Islet precursor cell (in vitro differentiated cells): Measurements from ENCODE around the gene TMED8.
A peak's percentile ranks its signal among the peaks of the same experiment; 100 is the strongest.
"Not testable (repeated sequence)": the region's sequence is repeated elsewhere in the genome, so short reads cannot be mapped to it uniquely, and the experiment has no call there.

Source experiments
- DNase-seq: peaks from one replicate; pipeline ENCODE4 v3.0.0-alpha.2; 2018

TMED8 gene

GRCh38 chr14:77359626-77360025 lies 17.3 kb downstream of the TMED8 start:
- DNase-seq: no peak

- no peak for DNase-seq
Measured at GRCh38 chr14:77356899-77357298, 20.0 kb downstream of the TMED8 start.

GRCh38 chr14:77355811-77356210 lies 21.1 kb downstream of the TMED8 start:
- DNase-seq: no peak

GRCh38 chr14:77353469-77354141 lies 23.3 kb downstream of the TMED8 start:
- DNase-seq: no peak

- DNase-seq: no peak
Measured at GRCh38 chr14:77347751-77348150, 29.1 kb downstream of the TMED8 start.

- no peak for DNase-seq
Measured at GRCh38 chr14:77346495-77346894, 30.4 kb downstream of the TMED8 start.

DNA sequence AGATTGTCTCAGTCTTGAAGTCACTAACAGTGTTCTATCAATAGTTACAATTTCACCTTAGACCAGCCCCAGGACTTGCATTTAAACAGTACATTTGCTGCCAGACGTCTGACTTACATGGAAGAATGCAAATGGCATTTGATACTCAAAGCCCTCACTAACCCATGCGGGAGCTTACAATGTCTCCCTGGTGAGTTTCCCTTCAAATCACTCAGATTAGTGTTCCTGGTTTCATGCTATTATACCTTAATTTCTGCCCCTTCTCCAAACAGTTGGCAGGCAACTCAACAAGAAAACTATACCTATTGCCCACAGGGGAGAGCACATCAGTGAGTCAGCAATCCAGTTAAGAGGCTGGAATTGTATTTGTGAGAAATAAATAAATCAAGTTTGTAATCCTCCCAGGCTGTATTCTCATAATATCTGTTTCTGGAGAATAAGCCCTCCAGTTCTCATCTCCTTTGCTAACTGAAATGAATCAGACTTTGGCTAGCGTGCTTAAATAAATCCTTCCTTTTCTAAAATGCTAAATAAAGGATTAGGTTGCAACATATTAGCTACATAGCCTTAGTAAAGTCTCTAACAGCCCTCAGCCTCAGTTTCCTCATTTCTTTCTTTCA lies 32.4 kb downstream of the TMED8 start:
- DNase-seq: no peak

GRCh38 chr14:77343662-77344061 lies 33.2 kb downstream of the TMED8 start:
- DNase-seq: no peak

GRCh38 chr14:77342726-77343397 lies 34.0 kb downstream of the TMED8 start:
- DNase-seq: no peak

- no peak for DNase-seq
Measured at GRCh38 chr14:77340389-77340788, 36.5 kb downstream of the TMED8 start.

GRCh38 chr14:77339407-77339806 lies 37.5 kb downstream of the TMED8 start:
- no peak for DNase-seq

GRCh38 chr14:77338302-77338701 lies 38.6 kb downstream of the TMED8 start:
- no peak for DNase-seq

GRCh38 chr14:77337880-77338279 lies 39.0 kb downstream of the TMED8 start:
- DNase-seq: no peak

DNA sequence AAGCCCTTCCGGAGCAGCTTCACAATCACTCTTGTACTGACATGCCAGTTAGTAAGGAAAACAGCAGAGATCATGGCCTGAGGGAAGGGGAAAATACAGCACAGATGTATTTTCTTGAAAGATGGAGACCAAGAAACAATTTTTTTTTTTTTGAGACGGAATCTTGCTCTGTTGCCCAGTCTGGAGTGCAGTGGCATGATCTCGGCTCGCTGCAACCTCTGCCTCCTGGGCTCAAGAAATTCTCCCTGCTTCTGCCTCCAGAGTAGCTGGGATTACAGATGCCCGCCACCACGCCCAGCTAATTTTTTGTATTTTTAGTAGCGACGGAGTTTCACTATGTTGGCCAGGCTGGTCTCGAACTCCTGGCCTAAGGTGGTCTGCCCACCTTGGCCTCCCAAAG lies 39.6 kb downstream of the TMED8 start:
- not testable (repeated sequence) for DNase-seq

DNA sequence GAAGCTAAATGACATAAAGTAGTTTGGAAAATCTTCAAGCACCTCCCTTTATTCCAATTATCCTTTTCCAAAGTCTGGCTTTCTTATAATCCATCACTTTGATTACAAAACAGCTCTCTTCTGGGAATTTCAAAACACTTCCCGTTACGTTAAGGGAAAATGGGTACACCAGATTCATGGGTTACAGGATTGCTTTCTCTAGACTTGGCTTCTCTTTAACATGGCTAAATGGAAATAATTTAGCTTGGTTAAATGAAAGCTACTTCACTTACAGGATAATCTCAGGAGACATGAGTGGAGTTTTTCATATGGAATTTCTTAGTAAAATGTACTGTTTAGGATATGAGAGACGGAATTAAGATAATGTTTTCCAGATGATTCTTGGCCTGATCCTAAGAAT lies 41.3 kb downstream of the TMED8 start:
- DNase-seq: no peak

- DNase-seq: no peak
Measured at GRCh38 chr14:77329872-77330271, 47.0 kb downstream of the TMED8 start.

DNA sequence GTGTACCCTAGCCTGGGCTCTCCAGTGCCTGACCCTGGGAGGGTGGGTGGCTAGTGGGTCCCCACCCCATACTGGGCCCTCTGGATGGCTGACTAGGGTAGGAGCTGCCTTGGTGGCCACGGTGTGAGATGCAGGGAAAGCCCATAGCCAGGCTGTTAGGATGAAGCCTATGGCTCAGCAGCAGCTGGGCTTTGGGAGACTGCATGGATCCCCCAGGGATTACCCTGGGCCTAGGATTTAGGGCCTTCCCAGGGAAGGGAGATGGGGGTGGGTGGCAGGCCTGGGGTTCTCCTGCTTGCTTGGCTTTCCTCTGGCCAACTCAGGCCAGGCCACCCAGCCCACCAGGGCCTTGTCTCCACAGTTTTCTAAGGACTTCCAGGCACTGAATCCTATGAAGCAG lies 49.8 kb downstream of the TMED8 start:
- DNase-seq: no peak

- DNase-seq: peak; percentile 75
Measured at GRCh38 chr14:77325746-77326094, 51.2 kb downstream of the TMED8 start.

DNA sequence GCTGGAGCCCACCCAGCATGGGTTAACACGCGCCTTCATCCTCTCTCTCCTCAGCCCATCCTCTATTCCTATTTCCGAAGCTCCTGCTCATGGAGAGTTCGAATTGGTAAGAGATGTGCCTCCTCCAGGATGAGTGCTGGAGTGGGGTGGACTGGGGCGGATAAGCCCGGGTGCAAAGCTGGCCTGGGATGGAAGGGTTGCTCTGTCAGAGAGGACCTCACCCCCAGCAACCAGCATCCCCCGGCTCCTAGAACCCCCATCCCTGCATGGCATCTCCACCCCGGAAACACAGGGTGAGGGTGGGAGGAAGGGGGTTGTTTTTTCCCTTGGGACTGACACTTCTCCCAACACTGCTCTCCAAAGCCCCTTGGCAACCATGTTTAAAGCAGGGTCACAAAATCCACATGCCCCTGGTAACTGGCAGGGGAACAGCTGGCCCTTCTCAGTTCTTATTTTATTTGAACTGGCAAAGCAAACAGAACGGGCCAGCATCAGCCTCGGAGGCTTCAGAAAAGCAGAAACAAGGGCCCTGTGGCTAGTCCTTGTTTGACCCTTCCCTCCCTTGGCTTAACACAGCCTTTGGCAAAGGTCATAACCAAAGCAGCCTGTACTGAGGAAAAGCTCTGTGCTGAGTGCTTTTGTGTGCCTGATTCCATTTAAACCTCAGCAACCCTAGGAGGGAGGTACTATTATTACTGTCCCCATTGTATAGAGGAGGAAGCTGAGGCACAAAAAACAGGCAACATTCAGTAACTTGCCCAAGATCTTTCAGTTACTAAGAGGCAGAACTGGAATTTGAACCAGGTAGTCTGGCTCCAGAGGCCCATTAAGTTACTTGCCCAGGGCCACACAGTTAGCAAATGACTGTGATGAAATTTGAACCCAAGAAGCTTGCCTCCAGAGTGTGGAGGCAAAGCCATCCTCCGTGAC lies 51.8 kb downstream of the TMED8 start:
- DNase-seq: no peak

DNA sequence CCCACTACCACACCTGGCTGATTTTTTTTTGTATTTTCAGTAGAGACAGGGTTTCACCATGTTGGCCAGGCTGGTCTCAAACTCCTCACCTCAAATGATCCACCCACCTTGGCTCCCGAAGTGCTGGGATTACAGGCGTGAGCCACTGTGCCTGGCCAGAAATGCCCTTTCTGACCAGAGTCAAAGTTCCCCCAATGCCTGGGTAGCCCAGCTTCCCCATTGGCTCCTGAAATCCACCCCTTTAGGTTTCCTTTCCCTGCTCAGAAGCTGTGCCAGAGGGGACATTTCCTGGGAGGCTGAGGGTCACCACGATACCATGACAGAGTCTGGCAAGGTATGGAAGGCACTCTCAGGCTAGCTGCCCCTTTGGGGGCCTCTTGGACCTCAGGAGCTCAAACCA lies 52.6 kb downstream of the TMED8 start:
- DNase-seq: no peak

DNA sequence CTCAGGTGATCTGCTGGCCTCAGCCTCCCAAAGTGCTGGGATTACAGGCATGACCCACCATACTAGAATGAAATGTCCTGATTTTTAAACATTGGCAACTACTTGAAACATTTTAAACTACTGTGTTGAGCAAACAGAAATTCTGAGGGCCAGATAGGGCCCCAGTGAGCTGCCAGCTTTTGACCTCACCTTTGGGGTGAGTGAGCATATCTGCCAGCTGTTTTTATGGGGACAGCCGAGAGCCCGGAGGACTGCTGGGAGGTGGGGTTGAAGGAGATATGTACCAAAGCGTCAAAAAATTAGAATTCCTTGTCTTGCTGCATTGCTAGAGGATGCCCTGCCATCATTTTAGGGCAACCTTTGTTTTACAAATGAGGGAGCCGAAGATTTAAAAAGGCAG lies 53.3 kb downstream of the TMED8 start:
- DNase-seq: no peak

DNA sequence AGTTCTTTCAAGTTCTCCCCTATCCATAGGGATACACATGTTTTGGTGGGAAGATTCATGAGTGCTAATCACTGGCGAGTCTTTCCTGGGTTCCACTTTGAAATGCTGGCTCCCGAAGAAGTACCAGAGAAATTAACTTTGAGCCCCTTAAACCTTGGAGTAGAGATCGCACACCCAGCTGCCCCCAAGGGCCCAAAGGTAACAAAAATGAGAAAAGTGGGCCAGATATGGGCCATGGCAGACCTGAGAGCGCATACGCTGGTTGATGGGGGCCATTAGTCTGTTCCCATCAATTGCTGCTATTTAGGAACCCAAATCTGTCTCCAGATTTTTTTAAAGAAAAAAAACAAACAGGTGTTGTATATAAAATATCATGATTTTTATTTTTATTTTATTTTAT lies 53.9 kb downstream of the TMED8 start:
- DNase-seq: no peak

DNA sequence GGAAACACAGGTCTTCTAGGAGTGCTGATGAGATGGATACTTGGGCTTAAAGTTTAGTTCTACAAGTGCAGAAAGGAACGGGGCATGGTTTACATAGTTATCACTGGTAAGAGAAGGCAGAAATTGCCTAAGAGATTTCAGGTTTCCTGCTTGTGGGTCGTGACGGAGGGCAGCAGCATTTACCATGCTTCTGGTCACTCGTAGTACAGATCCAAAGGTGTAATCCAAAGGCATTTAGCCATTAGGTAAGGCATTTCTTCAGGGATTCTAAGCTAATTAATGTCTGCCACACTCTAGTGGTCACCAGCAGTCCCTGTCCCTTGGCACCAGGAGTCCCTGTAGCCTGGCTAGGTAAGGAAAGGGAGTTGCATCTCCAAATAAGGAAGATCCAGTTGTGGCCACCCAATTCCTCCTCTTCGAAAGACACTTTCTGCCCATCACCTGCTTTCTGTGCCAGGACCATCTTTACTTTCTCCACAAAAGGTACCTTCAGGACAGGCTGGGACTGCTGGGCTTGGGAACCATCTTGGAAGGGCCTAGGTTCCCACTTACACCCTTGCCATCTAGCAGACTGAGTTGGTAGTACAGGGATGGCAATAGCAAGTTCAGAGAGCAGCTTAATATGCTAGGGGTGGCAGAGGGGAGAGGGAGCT lies 54.5 kb downstream of the TMED8 start:
- no peak for DNase-seq
